GM19328 (cell line): ENCODE results near the gene HNRNPM.

Experiments used
- ATAC-seq: cut with Tn5 transposase; IDR thresholded peaks from one replicate; pipeline ENCODE4 v1.9.1; 2021; ENCODE audit warnings: mild to moderate bottlenecking, moderate library complexity; ENCODE audit not compliant: unreplicated experiment

Gene HNRNPM

DNA sequence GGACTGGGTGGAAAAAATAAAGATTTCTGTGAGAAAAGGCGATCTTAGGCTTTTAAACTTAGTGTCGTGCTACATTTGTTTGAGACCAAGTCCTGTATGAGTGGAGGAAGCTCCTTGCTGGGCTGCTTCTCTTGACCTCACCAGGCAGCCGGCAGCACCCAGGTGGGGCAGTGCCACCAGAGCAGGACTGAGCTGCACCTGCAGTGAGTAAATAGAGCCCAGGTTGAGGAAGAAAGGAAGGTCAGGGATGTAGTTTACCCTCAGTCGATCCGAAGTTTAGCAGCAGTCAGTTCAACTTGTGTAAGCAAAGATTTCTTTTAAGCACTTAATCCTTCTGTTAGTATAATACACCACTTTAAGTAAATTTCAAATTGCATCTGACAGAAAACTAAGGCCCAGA, 13.6 kb downstream of the HNRNPM start:
- no peak for ATAC-seq

DNA sequence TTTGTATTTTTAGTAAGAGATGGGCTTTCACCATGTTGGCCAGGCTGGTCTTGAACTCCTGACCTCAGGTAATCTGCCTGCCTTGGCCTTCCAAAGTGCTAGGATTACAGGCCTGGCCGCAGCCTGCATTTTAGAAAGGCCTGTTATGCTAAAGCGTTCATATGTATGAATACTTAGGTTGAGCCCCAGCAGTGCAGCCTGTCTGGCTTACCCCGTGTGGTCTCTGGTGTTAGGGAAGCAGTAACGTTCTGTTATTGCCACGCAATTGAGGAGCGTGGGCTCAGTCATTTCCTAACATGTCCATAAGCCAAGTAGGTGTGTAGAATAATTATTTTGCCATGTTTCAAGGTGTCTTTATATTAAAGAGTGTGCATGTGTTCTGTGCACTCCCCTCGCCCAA, 14.3 kb downstream of the HNRNPM start:
- no peak for ATAC-seq

DNA sequence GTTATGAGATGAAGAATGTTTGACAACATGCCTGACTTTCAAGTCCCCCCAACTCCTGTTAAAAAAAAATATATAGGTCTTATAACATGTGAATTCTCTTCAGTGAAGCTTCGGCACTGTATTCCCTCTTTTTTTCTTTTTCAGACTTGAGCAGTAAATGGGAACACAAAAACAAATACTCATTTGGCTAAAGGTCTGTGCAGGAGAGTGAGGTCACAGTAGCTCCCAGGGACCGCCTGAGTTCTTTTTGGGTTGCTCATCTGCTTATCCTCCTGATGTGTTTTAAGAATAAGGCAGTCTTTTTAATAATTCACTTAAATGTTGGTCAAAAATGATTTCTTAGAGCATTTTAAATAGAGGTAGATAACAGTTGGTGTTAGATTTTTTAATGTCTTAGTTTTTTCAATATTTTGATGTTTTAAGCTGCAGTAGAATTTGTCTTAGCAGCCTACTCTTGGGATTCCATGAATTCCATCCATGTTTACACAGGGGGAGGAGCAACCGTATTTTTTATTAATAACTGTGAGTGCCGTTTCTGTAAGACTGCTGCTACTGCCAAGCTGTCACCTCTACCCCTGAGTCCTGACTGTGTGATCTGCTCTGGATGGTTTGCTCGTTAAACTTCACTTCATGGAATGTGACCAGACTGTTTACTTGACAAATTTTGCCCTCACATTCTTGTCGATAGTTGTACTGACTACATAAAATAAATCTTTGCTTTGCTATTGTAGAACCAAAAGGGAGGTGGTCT, 14.9 kb downstream of the HNRNPM start:
- no peak for ATAC-seq

DNA sequence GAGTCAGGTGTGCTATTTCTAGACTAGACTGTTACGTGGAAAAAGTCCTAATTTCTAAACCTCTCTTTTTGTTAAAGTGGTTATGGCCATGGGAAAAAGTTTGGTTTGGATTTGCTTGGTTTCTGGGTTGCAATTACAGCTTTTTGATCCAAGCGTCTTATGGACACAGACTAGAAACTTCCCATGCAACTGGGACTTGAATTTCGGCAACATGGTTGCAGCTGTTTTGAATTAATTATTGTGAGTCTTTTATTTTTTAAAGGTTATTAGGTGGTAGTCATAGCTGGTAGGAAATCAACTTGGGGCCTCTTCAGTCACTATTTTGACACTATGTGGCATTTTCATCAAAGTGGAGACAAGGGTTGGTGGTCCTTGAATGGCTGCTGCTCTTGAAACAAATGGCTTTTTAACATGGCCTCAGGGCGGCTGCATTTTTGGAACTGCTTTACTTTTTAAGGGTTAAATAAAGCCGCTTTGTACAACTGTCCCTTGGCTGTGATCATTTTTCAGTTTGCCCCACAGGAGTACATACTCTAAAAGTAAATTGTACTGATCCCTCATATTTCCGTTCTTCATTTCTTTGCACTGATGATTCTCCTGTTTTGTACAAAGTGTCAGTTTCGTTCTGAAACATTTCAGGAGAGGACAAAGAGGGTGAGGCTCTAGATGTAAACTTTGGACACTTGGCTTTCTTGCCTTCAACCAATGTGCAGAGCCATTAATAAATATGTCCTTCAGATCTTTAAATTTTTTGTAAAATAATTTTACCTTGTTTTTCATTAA, 15.9 kb downstream of the HNRNPM start:
- ATAC-seq, result no peak

DNA sequence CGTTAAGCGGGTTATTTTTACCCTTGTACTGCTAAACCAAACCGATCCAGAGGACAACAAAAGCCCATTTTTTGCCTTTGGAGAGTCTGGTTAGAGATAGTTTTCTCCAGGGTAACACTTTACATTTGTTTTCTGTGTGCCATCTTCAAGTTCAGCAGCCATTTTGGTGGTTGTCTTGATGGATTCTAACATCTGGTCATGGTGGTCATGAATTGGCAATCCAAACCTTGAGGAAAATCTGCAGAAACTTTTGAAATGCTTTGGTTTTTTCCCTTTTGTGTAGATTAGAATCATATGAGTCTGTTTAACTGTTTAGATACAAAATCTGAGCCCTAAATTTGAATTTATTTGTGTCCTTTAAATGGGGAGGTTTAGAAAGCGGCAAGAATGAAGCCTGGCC, 16.6 kb downstream of the HNRNPM start:
- ATAC-seq, result no peak

DNA sequence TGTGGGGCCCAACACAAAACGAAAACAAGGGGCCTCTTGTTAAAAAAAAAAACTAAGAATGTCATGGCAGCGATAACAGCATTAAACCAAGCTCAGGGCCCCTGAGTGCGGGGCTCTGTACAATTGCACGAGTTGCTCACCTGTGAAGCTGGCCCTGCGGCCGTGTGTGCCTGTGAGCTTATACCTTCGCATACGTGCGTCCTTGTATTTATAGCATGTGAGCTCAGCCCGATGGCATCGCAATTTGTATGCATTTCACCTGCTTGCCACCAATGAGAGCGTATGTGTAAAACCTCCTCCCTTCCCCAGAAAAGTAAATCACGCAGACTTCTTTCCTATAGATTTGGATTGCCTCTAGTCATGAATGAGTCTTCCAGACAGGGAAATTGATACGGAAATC, 17.1 kb downstream of the HNRNPM start:
- ATAC-seq, result no peak

DNA sequence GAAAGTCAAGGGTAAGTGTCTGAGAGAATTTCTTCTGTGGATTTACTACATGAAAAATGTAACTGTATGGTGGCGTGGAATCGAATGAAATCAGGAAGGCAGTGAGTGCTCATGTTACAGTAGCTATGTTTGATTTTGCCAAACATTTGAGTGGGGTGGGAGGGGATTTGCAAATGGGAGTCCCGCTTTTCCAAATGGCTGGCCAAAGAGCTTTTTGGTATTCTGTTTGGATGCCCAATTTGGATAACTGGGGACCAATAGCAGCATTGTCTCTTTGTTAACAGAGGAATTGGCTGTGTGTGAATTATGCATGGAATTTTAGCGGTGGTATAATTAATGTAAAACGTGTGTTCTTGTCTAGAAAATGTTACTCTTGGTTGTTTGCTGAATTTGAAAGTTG, 17.8 kb downstream of the HNRNPM start:
- no peak for ATAC-seq

DNA sequence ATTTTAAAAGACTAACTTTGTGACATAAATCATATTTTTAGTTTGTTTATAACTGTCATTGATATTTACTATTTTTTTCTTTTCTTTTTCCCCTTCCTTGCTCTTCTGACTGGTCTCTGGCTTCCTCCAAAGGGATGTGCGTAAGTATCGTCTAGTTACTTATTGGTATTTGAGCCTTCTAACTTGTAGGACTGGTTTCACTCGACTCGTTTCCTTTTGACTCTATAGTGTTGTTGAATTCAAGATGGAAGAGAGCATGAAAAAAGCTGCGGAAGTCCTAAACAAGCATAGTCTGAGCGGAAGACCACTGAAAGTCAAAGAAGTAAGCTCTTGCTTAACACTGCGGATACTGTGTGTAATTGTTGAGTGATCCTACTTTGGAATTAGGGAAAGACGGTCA, 18.6 kb downstream of the HNRNPM start:
- ATAC-seq, result no peak

DNA sequence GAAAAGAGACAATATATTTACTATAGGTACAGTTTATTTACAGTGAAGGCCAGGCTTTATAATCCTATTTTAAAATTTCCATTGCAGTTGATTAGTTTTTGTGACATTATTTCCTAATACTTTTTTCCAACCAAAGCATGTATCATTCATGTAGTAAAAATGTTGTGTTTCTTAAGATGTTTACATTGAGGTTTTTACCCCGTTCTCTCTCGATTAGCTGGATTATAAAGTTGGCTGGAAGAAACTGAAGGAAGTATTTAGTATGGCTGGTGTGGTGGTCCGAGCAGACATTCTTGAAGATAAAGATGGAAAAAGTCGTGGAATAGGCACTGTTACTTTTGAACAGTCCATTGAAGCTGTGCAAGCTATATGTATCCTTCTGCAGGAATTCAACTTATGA, 21.2 kb downstream of the HNRNPM start:
- no peak for ATAC-seq

DNA sequence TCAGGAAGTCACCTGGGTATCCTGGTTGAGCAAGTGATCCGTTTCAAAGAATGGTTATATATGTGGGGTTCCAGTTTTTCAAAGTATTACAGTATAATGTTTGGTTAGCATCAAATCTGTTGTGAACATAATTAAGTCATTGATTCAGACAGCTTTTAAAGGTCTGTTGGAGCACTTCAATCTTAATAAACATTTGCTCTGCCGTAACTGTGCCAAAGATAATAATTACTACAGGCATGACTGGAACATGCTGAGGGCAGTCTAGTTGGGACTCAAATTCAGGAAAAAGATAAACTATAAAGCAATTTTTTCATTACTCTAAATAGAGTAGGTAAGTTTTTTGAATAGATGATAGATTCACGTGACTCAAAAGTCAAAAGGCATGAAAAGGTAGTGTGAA, 23.3 kb downstream of the HNRNPM start:
- ATAC-seq, result no peak

DNA sequence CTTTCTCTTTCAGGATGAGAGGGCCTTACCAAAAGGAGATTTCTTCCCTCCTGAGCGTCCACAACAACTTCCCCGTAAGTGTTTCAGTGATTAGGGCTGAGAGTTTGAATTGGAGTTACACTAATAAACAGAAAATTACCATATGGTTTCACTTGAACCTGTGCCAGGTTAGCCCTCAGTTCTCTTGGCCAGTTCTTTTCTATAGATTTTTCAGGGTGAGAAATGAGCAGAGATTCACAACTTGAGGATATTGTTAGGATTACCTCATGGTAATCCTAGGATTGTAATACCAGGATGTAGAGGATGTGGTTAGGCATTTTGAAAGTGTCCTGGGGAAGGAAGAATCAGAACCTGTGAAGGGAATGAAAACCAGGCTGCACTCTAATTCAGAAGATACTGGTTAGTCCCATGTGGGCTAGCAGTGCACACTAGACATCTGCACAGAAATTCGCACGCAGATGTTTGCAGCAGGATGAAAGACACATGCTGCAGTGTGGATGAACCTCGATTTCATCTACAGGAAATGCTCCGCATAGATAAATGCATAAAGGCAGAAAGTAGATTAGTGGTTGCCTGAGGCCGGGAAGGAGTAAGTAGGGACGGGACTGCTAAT, 24.1 kb downstream of the HNRNPM start:
- ATAC-seq, result no peak

DNA sequence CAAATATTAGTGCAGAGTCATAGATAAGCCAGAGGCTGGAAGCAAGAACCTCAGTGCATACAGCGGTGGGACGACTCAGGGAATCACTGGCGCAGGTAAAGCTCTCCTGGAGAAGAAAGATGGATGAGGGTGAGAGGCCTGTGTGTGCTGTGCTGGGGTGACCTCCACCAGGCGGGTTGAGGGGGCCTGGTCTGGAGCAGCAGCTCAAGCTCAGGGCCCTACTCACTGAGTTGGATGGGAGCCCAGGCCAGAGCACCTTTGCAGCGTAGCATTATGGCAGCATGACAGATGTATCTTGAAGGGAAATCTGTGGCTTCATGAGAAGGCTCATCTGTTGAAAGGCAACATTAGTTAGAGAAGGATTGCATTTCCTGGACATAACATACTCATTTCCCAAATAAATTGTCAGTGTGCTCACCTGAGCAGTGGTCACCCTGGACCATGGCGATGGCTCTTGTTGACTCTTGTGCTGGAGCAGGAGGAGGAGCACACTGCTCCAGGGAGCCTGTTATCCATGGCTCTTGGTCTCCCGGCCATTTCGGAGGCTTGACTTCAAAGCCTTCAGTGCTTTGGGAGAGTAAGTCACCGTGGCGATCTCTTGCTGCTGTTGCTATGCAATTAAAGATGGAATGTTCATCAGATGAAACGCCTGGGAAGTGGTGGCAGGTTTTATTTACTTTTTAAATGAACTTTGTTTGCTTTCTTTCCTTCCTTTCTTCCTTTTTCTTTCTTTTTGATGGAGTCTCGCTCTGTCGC, 25.0 kb downstream of the HNRNPM start:
- ATAC-seq, result no peak

DNA sequence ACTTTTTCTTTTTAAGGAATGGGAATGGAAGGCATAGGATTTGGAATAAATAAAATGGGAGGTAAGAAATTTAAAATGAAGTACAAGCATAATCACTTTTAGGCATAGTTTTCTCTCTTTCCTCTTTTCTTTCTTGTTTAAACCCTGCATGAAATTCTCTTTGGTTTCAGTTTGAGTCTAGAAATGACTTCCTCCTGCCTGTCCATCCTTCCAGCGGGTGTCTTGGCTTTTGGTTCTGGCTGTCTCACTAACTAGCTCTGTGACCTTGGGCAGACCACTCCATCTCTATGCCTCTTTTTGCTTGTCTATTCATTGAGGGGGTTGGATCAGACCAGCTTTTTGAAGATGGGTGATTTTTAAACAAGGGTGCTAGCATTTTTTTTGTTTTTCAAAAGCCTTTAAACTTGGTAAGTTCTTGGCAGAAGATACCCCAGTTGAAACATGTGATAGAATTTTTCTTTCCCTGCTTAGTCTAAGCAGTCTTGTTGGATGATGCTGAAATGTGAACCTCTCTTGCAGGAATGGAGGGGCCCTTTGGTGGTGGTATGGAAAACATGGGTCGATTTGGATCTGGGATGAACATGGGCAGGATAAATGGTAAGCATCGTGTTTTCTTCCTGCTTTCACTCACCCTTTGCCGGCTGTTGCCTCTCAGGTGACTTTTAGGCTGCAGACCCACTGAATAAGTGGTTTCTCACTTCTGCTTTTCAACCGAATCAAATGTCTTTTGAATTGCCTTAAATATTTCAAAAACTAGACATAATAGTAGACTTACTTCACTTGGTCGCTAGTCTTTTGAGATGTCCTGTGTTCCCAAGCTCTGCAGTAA, 29.1 kb downstream of the HNRNPM start:
- no peak for ATAC-seq

DNA sequence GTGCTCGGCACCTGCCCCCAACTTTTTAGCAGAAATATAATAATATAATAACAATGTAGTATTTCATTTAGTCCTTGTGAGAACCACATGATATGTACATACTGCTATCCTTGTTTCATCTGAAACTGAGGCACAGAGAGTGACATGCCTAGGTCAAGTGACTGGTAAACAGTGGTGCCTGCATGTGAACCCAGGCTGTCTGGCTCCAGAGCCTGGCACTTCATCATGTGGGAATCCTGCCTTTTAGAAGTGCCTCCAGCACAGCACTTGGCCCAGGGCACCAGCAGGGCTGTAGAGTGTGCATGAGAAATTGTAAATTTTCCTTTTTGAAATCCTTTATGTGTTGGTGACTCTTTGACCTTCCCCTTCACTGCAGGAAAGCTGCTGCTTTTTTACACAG, 30.2 kb downstream of the HNRNPM start:
- ATAC-seq, result no peak

DNA sequence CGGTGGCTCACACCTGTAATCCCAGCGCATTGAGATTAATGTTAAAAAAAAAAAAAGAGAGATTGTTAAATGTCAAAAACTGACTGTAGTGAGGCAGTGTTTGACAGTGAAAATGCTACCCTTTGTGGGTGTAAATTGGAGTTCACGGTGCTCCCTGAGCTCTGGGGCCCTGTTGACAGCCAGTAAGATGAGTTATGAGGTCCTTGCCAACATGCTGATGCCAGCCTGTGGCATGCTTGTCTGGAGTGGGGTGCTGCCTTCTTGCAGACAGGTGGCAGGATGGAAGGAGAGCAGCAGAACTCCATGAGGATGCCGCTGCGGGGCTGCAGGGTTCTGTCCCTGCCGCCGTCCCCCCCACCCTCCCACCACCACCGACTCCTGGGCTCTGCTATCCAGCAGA, 31.7 kb downstream of the HNRNPM start:
- no peak for ATAC-seq

DNA sequence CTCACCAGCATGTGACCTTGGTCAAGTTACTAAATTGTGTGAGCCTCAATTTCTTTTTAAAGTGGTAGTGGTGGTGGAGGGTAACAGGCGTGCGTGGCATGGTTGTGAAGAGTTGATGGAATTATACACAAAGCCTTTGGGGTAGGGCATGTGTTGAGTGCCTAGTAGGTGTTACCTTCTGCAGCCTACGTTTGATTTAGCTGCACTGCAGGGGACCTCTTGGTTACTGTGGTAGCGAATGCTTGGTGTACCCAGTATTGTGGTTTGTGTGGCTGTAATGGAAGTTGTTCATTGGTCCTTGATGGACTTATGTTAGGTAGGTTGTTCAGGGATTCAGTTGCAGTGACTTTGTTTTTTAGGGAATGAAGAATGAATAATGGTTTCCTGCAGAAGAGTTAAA, 33.1 kb downstream of the HNRNPM start:
- no peak for ATAC-seq

DNA sequence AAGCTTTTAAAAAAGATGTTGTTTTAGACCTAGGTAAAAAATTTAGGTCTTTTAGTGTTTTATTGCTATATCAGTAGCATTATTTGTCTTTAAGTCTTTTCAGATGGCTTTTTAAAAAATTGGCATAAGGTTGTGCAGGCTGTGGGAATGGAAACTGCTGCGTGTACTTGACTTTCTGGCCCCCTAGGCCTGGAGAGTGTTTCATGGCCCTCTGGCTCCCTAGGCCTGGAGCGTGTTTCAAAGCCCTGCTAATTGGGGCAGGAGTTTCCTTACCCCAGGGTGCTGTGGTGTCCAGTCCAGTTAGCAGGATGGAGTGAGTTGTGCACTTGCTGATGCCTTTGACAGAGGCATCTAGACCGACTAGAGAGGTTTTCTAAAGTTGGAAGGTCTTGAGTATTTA, 33.8 kb downstream of the HNRNPM start:
- no peak for ATAC-seq

DNA sequence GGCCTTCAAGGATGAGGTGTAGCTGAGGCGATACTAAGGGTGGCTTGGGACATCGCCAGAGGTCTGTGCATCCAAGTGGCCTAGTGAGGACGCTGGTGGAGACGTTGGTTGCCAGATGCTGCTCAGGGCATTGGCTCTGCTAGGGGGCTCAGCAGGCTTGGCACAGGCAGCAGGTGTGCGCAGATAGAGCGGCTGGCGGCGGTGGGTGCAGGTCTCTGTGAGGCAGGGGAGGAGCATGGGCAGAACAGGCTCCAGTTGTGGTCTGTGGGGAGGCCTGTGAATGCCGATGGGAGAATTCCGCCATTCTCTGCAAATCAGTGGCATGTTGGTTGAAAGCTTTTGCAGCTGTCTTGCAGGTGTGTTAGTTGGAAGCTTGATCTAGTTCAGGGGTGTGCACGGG, 36.4 kb downstream of the HNRNPM start:
- no peak for ATAC-seq

DNA sequence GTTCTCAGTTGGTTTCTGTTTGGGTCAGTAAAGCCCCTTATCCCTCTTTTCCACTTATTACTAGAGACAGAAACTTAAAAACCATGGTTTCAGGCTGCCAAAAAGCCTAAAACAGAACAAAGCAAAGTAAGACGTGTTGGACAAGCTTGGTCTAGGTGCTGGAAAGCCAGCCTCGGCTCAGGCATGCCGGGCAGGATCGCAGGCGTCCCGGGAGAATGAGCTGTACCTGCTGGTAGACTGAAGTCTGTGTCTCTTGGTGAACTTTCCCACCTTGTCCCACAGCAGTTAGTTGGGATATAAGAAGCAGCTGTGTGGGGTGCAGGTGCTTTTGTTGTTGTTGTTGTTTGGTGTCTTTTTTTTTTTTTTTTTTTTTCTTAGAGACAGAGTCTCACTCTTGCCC, 36.8 kb downstream of the HNRNPM start:
- ATAC-seq, result no peak

DNA sequence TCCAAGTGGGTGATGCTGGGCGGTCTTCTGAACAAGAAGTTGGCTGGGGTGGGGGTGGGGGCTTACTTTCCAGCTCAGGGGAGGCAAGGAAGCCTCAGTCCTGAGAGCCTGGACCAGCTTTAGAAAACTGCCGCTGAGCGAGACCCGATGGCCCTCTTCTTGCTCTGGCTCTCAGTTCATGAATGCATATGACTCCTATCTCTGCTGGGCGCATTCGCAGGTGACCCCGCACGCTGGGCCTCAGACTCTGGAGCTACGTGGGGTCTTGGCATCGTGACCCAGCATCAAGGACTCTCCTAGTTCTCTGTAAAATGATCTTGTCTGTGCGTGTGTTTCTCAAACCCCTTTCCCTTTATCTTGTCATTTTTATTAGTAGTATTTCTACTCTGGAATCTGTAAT, 37.9 kb downstream of the HNRNPM start:
- ATAC-seq, result no peak

DNA sequence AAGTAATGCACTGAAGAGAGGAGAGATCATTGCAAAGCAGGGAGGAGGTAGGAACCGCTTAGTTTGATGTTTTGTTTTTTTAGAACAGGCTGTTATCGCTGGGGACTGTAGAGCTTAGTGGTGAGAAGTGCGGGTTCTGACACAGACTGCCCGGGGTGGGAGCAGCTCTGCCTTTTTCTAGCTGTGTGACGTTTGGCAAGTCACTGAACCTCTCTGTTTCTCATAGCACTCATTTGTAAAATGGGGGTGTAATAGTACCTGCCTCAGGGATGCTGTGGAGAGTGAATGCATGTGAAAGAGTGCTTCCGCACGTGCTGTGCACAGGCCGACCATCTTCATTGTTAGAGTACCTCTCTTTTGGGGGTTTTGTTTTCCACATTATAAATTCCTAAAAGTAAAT, 38.4 kb downstream of the HNRNPM start:
- ATAC-seq, result no peak
